Tibial nerve (tissue), 4 donors: ENCODE measurements around the gene SPTBN4. TPM values are rescaled to one million over a fixed set of nuclear protein-coding genes. Genes with fewer than 3 reads are reported as not detected.

Experiments used
- DNase-seq, 2 donors: peaks; one replicate each; pipeline ENCODE4 v3.0.0-alpha.2; 2019; ENCODE audit warnings: low spot score in 2 of 2
- H3K27ac ChIP-seq, 4 donors: fragments of 200-600 bp; sonication (generic) in 3 of 4; one replicate each; pipeline ENCODE4 v1.5.1; 2017 to 2019; ENCODE audit warnings: mild to moderate bottlenecking in 1 of 4
- H3K27me3 ChIP-seq, 2 donors: fragments of 200-600 bp; sonication (generic) in 1 of 2; one replicate each; pipeline versions ENCODE4 v1.5.1 to v1.6.0; 2017 to 2019
- H3K36me3 ChIP-seq, 3 donors: fragments of 200-600 bp; sonication (generic); one replicate each; pipeline ENCODE4 v1.5.1; 2018 to 2019
- H3K4me1 ChIP-seq, 4 donors: fragments of 200-600 bp; sonication (generic) in 3 of 4; one replicate each; pipeline ENCODE4 v1.5.1; 2017 to 2019
- H3K4me3 ChIP-seq, 4 donors: fragments of 200-600 bp; sonication (generic) in 3 of 4; one replicate each; pipeline ENCODE4 v1.5.1; 2017 to 2019; ENCODE audit warnings: mild to moderate bottlenecking in 1 of 4, moderate library complexity in 1 of 4
- H3K9me3 ChIP-seq, 4 donors: fragments of 200-600 bp; sonication (generic) in 3 of 4; one replicate each; pipeline ENCODE4 v1.5.1; 2017 to 2019
- CTCF ChIP-seq, 5 experiments: fragments of 200-600 bp in 3 of 5; fragments of 450-650 bp in 2 of 5; sonication (generic) in 3 of 5; IDR thresholded peaks; one replicate each; pipeline ENCODE4 v1.5.1; 2016 to 2019; ENCODE audit warnings: antibody characterized with exemption in 5 of 5, mild to moderate bottlenecking in 3 of 5, moderate library complexity in 2 of 5
- EP300 ChIP-seq, 2 donors: sonication (generic); formaldehyde crosslinking; IDR thresholded peaks; one replicate each; pipeline ENCODE4 v1.6.1; 2017; ENCODE audit warnings: antibody characterized with exemption in 2 of 2, mild to moderate bottlenecking in 1 of 2
- POLR2A ChIP-seq, 2 donors: fragments of 450-650 bp; IDR thresholded peaks; one replicate each; pipeline ENCODE4 v1.6.1; 2017; ENCODE audit warnings: antibody characterized with exemption in 2 of 2, mild to moderate bottlenecking in 2 of 2, moderate library complexity in 2 of 2
- WGBS, 2 donors: methylation state at CpG; one replicate each; pipeline ENCODE4 v1.1.5; 2018; 5-methylcytosine and 5-hydroxymethylcytosine counted together
- total RNA-seq, 4 donors: library from RNA; depleted of rRNA; stranded (reverse); fragments of >200 nt; gene quantifications; one replicate each; pipeline ENCODE4 v1.1.0, GENCODE V29; 2016

Gene SPTBN4
- total RNA-seq, 4 donors from 2014 or later = 14.9 to 24.0 (median 19.7) TPM

GRCh38 chr19:40465557-40466218, 1.1 kb upstream of the SPTBN4 start, which contains the start of gene BLVRB:
Gene BLVRB (minus strand): TSS chr19:40465745. CDS start chr19:40465688, 57 bp downstream.
- Histone ChIP-seq H3K27ac (peak within 1 kb of the TSS; percentile 92 to 99 (median 96)), H3K4me3 (peak within 1 kb of the TSS; percentile 59 to 94 (median 78)), H3K27me3 (no peaks in the 10 kb centered on the region), H3K9me3 (no peaks in the 10 kb centered on the region), H3K36me3 (no peaks in the 10 kb centered on the region), H3K4me1 (peaks cover 0 to 40% (median 29%) of the 10 kb centered on the region in 4 donors)
- WGBS, 2 donors = 0% methylated on average over 31 to 41 of the region's 54 CpGs
- peak; percentile 100 for DNase-seq
- TF ChIP-seq POLR2A (IDR thresholded peaks at IDR 0.05) (peak; percentile 88 to 97), CTCF (IDR thresholded peaks at IDR 0.05) (no peak), EP300 (IDR thresholded peaks at IDR 0.05) (peak; percentile 97 to 98)

- TF ChIP-seq CTCF (IDR thresholded peaks at IDR 0.05) (peak in 1 of 5 experiments; percentile 8), EP300 (IDR thresholded peaks at IDR 0.05) (peak in 1 of 2 donors; percentile 43), POLR2A (IDR thresholded peaks at IDR 0.05) (no peak)
- Histone ChIP-seq H3K27me3 (no peaks in the 10 kb centered on the region), H3K9me3 (no peaks in the 10 kb centered on the region), H3K27ac (peak overlapping the region; percentile 73 to 98 (median 88)), H3K4me3 (peak overlapping the region; percentile 28 to 85 (median 46)), H3K4me1 (peaks cover 0 to 40% (median 26%) of the 10 kb centered on the region in 4 donors), H3K36me3 (no peaks in the 10 kb centered on the region)
- DNase-seq = peak; percentile 21 to 31
- WGBS, 2 donors = 8 to 14% methylated on average over 31 to 43 of the region's 48 CpGs
Observed at GRCh38 chr19:40466219-40466984, 399 bp upstream of the SPTBN4 start.

- H3K36me3 ChIP-seq = no peaks in the 10 kb centered on the region
- TF ChIP-seq CTCF (IDR thresholded peaks at IDR 0.05) = no peak
- no peak for TF ChIP-seq POLR2A (IDR thresholded peaks at IDR 0.05)
- H3K9me3 ChIP-seq = no peaks in the 10 kb centered on the region
- no peak overlapping the region for H3K27ac ChIP-seq
- H3K4me1 ChIP-seq = peaks cover 0 to 29% (median 20%) of the 10 kb centered on the region in 4 donors
- no peak overlapping the region for H3K4me3 ChIP-seq
- 87 to 94% methylated on average over 6 of the region's 6 CpGs for WGBS, 2 donors
- H3K27me3 ChIP-seq = no peaks in the 10 kb centered on the region
- DNase-seq = no peak
Observed at GRCh38 chr19:40469011-40469410, 2.2 kb downstream of the SPTBN4 start.

- H3K36me3 ChIP-seq = no peaks in the 10 kb centered on the region
- WGBS, 2 donors = 94% methylated on average over 3 of the region's 3 CpGs
- no peak overlapping the region for H3K27ac ChIP-seq
- H3K27me3 ChIP-seq = no peaks in the 10 kb centered on the region
- no peak for TF ChIP-seq POLR2A (IDR thresholded peaks at IDR 0.05)
- no peak for TF ChIP-seq EP300 (IDR thresholded peaks at IDR 0.05)
- no peak for TF ChIP-seq CTCF (IDR thresholded peaks at IDR 0.05)
- no peaks in the 10 kb centered on the region for H3K9me3 ChIP-seq
- no peak overlapping the region for H3K4me3 ChIP-seq
- DNase-seq = no peak
- peaks cover 0 to 14% (median 10%) of the 10 kb centered on the region in 4 donors for H3K4me1 ChIP-seq
Observed at GRCh38 chr19:40471111-40471510, 4.3 kb downstream of the SPTBN4 start.

- Histone ChIP-seq H3K4me3 (no peak overlapping the region), H3K27me3 (no peaks in the 10 kb centered on the region), H3K4me1 (peaks cover 0 to 3% (median 1%) of the 10 kb centered on the region in 4 donors), H3K27ac (no peak overlapping the region), H3K36me3 (no peaks in the 10 kb centered on the region), H3K9me3 (no peaks in the 10 kb centered on the region)
- 83 to 87% methylated on average over 13 of the region's 13 CpGs for WGBS, 2 donors
- TF ChIP-seq CTCF (IDR thresholded peaks at IDR 0.05) (no peak), POLR2A (IDR thresholded peaks at IDR 0.05) (no peak), EP300 (IDR thresholded peaks at IDR 0.05) (no peak)
- DNase-seq = no peak
Observed at GRCh38 chr19:40472516-40472915, 5.7 kb downstream of the SPTBN4 start.
